HG02571 (cell line): ENCODE measurements around the gene TEX44.
"Not testable (repeated sequence)": the region's sequence is repeated elsewhere in the genome, so short reads cannot be mapped to it uniquely, and the experiment has no call there.

Experiments used
- ATAC-seq: cut with Tn5 transposase; IDR thresholded peaks from one replicate; pipeline ENCODE4 v1.9.1; 2021; ENCODE audit warnings: mild to moderate bottlenecking, moderate library complexity; ENCODE audit not compliant: unreplicated experiment

TEX44 gene

DNA sequence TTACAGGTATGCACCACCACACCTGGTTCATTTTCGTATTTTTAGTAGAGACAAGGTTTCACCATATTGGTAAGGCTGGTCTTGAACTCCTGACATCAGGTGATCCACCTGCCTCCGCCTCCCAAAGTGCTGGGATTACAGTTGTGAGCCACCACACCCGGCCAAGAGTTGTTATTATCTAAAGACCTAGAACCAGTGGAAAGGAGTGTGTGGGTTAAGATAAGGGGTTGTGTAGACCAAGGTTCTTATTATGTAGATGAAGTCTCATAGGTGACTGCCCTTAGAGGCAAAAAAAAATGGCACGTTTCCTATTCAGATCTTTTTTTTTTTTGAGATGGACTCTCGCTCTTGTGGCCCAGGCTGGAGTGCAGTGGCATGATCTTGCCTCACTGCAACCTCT is 21.7 kb upstream of the TEX44 start:
- not testable (repeated sequence) for ATAC-seq

DNA sequence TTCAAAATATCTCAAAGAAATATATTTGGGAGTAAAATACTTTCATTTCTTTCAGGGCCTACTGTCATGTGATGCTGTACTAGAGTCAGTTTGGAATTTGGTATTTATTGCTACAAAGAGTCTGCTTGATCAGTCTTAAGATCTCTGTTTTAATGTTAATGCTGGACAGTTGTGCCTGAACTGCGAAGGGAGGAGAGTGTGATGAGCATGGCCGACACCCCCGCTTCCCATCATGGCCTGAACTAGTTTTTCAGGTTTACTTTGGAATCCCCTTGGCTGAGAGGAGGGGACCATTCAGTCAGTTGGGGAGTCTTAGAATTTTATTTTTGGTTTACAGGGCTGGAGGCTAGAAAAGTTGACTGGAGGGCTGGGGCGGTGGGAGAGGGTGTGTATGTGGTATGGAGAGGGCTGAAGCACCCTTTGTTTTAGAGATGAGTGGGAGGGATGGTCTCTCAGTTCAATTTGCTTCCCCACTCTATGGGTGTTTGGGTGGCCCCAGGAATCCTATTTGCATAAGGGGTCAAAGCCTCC is 20.9 kb upstream of the TEX44 start:
- no peak for ATAC-seq

DNA sequence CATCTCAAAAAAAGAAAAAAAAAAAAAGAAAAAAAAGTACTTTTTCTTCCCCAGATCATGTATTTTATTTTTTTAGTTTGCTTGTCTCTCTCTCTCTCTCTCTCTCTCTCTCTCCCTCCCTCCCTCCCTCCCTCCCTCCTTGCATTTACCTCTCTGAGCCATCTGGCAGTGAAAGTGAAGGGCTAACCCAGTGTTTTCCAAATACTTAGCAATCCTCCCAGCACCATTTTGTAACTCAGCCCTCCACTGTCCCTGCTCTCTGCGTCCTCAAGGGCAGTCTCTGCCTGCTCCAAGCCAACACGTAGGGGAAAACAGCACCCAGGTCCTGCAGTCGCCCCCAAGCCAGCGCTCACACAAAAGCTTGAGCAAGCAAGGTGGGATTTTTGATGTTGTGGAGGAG is 19.6 kb upstream of the TEX44 start:
- no peak for ATAC-seq

DNA sequence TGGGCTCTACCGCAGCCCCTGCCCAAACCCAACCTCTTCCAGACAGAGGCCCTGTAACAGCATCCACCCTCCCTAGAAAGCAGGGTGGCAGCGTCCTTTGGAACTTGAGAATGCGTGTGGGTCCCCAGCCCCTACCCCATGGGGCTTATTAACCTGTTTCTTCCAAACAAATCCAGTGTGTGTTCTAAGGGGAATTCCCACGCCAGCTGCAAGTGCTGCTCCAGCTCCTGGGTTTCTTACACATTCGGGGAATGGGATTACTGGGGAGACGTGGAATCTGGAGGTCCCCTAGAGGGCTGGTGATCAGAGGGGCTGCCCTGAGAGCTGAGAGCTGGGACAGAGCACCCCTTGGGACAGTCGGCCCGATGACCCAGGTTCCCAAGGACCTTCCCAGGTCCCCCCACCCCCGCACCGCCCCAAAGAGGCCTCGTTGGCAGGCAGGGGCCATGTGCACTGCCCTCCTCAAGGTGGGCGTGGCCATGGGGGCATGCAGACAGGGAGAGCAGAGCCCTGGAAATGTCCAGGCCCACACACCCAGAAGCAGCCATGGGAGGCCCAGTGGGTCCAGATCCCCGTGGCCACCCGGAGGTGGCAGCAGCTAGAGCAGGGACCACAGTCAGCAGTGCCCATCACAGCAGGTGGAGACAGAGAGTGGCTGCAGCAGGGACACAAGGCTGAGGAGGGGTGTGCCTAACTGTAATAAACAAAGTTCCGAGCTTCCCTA is 18.8 kb upstream of the TEX44 start:
- ATAC-seq, result no peak

DNA sequence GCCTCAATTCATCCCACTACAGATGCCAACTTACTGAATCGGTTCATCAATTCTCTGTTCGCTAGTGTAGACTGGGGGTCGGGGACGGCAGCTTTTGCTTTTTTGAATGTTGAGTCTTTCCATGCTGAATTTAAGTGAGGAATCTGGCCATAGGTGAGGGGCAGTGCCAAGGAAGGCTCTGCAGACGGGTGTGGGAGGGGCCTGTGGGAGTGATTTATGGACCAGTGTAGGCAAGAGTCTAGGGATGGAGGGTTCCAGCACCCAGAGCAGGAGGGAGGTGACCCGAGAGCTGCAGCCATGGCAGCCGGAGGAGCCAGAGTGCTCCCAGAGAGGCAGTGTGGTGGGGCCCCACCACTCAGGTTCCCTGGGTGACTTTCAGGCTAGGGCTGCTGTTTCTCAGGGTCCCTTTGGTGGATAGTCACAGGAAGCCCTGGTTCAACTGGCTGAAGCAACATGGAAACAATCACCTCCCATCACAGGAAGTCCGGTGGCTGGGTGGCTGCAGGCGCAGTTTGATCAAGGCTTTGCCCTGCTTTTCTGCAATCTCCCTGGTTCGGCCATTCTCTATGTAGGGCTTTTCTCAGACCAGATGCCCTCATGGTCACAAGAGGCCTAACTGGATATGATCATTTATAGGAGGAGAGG is 16.9 kb upstream of the TEX44 start:
- no peak for ATAC-seq

DNA sequence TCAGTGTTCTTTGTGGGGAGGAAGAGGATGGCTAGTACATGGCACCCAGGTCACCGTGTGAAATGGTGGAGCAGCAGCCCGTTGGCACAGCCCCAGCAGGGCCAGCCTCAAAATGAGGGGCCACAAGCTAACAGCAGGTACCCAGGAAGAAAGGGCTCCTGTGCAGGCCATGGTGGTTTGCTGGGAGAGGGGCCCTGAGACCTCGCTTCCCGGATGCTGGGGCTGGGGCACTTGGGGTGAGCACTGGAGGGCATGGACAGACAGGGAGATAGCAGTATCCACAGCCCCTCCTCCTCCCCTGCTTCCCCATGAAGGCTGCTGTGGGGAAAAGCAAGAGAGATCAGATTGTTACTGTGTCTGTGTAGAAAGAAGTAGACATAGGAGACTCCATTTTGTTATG is 16.2 kb upstream of the TEX44 start:
- ATAC-seq, result no peak

DNA sequence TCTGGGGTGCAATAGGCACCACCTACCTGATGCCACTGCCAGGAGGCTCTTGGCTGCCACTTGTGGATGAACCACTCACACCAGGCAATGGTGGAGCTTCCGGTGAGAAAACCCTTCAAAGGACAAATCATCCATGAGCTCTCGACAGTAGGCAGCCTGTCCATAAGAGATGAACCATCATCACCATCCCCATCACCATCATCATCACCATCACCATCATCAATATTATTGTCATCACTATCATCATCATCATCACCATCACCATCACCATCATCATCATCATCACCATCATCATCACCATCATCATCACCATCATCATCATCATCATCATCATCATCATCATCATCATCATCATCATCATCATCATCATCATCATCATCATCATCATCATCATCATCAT is 14.0 kb upstream of the TEX44 start:
- not testable (repeated sequence) for ATAC-seq

DNA sequence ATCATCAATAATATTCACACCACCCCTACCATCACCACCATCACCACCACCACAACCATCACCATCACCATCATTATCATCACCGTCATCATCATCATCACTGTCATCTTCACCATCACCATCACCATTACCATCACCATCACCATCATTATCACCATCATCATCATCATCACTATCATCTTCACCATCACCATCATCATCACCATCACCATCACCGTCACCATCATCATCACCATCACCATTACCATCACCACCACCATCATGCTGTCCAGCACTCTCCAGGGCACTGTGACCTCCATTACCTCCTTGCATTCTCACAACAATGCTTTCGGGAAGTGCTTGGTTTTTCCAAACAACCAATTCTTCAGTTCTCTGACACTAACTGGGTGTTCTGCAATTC is 13.1 kb upstream of the TEX44 start:
- no peak for ATAC-seq

DNA sequence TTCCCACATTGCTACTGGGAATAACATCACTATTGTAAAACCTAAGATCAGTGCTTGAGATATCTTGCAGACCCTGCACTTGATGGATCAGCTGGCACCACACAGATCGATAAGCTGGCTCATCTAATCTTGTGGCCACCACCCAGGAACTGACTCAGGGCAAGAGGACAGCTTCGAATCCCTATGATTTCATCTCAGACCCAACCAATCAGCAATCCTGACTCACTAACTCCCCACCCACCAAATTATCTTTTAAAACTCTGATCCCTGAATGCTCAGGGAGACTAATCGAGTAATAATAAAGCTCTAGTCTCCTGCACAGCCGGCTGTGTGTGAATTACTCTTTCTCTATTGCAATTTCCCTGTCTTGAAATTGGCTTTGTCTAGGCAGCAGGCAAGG is 11.3 kb upstream of the TEX44 start:
- no peak for ATAC-seq

DNA sequence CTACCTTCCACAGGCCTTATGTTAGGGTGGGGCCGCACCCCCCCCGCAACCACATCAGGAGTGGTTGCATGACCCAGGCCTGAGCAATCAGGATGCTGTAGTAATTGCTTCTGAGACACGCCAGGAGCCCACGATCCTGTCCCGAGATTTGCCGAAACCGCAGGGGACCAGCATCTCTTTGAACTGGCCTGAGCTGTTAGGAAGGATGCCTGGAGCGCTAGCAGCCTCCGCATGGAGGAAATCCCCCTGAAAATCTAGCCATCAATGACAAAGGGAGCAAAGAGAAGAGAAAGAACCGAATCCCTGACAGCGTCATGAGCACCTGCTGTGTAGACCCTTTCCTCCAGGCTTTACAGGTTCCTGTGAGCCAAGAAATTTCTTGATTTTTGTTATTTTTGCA is 8.7 kb upstream of the TEX44 start:
- ATAC-seq, result no peak

DNA sequence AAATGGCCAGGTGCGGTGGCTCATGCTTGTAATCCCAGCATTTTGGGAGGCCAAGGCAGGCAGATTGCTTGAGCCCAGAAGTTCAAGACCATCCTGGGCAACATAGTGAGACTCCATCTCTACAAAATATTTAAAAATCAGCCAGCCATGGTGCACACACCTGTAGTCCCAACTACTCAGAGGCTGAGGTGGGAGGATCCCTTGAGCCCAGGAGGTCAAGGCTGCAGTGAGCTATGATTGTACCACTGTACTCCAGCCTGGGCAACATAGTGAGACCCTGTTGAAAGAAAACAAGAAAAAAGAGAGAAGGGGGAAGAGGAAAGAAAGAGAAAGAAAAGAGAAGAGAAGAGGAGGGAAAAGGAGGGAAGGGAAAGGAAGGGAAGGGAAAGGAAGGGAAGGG is 4.9 kb upstream of the TEX44 start:
- ATAC-seq, result not testable (repeated sequence)

DNA sequence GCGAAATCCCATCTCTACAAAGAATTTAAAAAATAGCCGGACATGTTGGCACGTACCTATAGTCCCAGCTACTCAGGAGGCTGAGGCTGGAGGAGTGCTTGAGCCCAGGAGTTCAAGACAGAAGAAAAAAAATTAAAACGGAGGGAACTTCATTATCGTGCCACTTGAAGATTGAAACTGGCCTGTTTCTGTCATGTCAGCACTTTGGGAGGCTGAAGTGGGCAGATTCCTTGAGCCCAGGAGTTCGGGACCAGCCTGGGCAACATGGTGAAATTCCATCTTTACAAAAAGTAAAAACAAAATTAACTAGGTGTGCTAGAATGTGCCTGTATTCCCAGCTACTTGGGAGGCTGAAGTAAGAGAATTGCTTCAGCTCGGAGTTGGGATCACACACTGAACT is 3.0 kb upstream of the TEX44 start:
- ATAC-seq, result no peak

DNA sequence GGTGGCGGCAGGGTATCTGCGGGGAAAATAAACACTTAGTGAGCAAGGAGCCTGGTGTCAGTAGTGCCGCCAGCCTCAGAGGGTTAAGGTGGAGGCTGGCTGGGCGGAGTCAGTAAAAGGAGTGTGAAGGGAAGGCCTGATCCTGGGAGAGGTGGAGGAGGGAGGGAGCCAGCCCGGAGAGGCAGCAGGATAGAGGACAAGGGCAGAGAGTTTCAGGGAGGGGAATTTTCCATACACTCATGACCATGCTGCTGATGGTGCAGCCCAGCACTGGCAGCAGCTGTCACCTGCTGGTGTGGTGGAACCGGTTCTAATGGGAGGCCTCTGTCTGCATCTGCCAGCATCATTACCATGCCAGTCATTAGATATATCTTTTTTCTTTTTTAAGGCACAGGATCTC is 2.0 kb upstream of the TEX44 start:
- no peak for ATAC-seq

DNA sequence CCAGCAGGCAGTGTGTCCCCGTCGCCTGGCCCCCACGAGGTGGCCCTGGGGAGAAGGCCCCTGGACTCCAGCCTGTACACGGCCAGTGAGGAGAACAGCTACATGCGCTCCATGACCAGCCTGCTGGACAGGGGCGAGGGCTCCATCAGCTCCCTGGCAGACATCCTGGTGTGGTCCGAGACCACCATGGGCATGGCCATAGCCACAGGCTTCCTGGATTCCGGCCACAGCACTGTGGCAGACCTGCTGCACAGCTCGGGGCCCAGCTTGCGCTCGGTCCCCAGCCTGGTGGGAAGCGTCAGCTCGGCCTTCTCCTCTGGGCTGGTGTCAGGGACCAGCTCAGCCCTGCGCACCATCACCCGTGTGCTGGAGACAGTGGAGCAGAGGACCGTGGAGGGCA is 1.0 kb downstream of the TEX44 start:
- no peak for ATAC-seq

DNA sequence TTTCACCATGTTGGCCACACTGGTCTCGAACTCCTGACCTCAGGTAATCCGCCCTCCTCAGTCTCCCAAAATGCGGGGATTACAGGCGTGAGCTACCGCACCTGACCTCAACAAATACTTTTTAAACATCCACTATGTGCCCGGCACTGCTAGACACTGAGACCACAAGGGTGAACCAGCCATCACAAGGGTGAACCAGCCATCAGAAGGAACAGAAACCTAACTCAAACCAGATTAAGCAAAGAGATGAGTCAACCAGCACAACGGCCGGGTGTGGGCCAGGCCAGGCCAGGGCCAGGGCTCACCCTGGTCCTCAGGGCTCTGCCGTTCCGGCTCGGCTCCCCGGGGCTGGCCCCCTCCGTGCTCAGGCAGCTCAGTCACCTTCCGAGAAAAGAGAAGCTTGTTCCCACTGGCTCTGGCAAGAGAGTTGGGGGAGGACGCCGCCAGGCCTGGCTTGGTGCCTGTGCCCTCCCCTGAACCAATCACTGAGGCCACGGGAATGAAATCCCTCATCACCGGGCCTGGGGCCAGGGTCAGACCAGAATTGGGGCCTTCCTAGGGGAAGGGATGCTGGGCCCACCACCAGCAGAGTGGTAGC is 4.4 kb downstream of the TEX44 start:
- ATAC-seq, result peak; percentile 77

DNA sequence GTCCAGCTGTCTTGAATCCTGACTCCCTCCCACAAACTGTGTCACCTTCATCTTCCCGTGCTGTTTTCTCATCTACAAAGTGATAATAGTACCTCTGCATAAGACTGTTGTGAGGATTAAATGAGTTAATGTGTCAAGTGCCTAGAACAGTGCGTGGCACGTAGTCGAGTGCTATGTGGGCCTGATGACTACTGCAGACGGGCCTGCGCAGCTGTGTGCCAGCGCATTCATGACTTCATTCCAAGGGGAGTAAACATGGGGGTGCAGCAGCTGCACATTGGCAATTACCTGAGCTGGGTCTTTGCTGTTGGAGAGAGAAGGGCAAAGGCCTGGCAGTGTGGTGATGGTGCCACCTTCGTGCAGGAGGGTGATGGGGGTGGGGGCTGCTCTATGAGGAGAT is 5.0 kb downstream of the TEX44 start:
- no peak for ATAC-seq

DNA sequence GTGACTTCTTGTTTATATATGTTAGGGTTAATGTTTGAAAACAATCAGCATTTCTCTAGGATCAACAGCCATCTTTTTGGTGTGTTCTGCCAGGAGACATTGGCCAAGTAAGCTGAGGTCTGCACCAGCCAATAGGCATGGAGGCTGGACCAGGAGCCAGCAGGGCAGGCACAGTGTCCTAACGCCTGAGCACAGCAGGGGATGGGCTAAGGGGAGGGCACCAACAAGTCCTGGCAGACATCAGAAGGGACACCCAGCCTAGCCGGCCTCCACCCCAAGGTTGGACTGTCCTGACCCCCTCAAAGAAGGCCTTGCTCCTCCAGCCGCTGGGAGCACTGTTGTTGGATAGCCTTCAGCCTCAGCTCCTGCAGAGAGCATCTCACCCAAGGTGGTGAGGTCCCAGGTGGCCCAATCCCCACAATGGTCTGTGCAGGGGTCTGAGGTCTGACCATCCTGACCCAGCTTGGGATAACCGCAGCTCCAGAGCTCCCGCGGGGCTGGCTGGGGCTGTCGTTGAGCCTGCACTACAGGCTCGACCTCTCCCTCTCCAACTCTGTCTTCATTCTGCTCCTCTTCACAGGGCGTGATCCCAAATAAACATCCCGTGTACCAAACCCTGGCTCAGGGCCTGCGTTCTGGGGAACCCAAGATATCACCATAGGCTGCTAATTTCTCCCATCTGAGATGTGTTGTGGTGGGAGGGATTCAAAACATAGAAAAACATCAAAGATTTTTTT is 8.1 kb downstream of the TEX44 start:
- no peak for ATAC-seq

DNA sequence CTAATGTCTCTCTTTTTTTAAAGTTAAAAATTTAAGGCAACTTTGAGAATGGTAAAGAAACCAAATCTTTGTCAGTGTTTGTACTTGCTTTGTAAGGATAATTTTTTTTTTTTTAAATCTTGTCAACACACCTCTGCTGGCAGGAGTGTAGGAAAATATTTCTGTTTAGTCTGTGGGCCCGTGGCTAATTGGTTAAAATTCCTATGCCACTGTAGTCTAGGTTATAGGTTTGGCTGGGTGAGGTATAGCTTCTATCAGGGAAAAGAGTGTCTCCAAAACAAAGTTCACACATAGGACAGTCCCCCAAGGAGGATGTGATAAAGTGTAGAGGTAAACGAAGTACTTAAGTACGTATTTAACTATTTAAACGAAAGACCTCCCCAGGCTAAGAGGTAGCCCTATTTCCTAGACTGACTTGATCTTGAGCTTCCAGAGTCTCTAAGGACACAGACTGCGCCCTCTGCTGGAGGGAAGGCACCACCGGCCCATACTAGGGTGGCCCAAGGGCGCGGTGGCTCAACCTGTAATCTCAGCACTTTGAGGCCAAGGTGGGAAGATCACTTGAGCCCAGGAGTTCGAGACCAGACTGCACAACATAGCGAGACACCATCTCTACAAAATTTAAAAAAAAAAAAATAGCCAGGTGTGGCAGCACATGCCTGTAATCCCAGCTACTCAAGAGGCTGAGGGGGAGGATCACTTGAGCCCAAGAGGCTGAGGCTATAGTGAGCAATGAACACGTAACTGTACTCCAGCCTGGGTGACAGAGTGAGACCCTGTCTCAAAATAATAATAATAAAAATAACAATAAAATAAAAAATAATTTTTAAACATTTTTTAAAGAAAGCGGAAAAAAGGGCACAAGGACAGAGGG is 8.9 kb downstream of the TEX44 start:
- ATAC-seq, result no peak

DNA sequence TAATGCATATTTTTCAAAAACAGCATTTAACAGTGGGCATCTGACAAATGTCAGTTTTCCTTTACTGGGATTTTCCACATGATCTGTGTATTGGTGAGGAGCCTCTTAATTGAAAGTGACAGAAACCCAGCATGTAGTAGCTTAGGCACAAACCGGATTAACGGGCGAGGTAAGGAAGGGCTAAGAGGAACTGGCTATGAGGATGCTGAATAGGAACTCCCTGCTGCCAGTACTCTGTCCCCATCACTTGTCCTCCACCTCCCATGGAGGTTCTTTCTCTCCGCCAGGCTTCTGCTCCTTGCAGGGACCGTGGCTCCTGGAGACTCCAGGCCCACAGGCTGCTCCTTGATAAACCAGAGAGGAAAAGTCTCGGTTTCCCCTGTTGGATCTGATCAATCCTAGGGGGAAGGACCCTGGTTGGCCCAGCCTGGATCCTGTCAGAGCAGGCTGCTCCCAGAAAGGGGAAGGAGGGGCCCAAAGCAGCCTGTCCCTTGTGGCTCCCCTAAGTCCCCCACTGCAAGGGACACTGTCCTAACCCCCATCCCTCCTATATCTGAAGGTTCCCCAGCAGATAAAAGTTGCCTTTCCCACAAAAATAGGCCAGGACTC is 10.3 kb downstream of the TEX44 start:
- ATAC-seq, result no peak

DNA sequence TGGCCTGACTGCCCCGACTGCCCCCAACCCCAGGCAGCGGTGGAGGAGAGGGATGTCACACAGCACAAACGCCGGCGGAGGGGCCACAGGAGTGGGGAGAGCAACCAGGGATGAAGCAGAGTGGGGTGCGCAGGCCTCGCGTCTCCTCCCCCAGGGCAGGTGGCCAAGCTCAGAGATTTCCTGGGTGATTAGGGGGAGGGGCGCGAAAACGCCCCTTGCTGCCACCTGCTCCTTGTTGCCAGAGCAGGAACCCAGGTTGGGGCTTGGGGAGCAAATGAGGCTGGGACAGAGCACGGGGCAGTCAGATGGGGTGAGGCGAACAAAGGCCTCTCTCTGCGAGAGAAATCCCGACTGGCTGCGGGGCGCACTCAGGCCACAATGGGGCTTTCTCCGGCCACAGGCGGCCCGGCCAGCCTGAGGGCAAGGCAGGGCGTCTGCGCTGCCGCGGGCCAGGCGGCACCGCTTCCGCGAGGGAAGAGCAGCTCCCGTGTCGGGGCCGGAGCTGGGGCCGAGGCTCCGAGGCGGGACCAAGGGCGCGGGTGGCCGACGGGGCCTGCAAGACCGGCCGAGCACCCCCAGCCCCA is 11.5 kb downstream of the TEX44 start:
- peak; percentile 38 for ATAC-seq
